Measurements from ENCODE around the gene SCMH1.
A peak's percentile ranks its signal among the peaks of the same experiment; 100 is the strongest.

The SCMH1 gene

DNA sequence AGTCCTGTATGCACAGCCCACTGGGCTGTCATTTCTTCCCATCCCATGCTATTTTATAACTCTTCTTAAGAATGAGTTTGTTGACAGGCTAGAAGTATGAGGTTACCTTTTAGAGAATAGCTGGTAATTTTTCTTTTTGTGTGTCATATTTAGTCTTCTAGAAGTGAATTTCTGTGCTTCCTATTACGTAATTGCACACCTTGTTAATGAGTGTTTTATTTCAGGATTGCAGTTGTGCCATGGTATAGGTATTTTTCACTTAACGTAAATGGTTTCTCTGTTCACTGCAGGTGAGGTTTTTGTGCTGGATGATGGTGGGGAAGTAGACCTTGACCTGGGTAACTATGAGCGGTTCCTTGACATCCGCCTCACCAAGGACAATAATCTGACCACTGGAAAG lies 257.6 kb downstream of the SCMH1 start:
- TF ChIP-seq, protein P1, sequence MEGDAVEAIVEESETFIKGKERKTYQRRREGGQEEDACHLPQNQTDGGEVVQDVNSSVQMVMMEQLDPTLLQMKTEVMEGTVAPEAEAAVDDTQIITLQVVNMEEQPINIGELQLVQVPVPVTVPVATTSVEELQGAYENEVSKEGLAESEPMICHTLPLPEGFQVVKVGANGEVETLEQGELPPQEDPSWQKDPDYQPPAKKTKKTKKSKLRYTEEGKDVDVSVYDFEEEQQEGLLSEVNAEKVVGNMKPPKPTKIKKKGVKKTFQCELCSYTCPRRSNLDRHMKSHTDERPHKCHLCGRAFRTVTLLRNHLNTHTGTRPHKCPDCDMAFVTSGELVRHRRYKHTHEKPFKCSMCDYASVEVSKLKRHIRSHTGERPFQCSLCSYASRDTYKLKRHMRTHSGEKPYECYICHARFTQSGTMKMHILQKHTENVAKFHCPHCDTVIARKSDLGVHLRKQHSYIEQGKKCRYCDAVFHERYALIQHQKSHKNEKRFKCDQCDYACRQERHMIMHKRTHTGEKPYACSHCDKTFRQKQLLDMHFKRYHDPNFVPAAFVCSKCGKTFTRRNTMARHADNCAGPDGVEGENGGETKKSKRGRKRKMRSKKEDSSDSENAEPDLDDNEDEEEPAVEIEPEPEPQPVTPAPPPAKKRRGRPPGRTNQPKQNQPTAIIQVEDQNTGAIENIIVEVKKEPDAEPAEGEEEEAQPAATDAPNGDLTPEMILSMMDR (IDR thresholded peaks at IDR 0.05; ENCODE audit: insufficient read depth, low read depth, low read length, missing control alignments), result no peak
- no peak for DNase-seq (ENCODE audit: low read depth)

GRCh38 chr1:40984066-40984465 lies 258.0 kb downstream of the SCMH1 start:
- TF ChIP-seq, protein P1 (IDR thresholded peaks at IDR 0.05; ENCODE audit: insufficient read depth, low read depth, low read length, missing control alignments), result no peak
- H3K4me3 ChIP-seq (ENCODE audit: low read depth, low read length), result no peak overlapping the region
- DNase-seq (ENCODE audit: low read depth), result no peak

More for the DNA sequence above, 257.6 kb downstream of the SCMH1 start:
- H3K4me3 ChIP-seq (ENCODE audit: low read depth, low read length), result no peak overlapping the region

DNA sequence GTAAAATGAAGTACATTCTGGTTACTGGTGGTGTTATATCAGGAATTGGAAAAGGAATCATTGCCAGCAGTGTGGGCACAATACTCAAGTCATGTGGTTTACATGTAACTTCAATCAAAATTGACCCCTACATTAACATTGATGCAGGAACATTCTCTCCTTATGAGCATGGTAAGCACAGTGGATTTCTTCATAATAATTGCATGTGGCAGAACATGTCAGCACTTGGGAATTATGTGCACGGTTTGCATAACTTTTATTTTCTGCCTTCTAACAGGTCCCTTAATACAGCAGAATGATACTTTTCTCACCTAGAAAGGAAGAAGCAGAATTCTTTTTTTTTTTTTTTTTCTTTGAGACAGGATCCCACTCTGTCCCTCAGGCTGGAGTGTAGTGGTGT lies 258.8 kb downstream of the SCMH1 start:
- TF ChIP-seq, protein P1 (IDR thresholded peaks at IDR 0.05; ENCODE audit: insufficient read depth, low read depth, low read length, missing control alignments), result no peak
- no peak for DNase-seq (ENCODE audit: low read depth)
- H3K4me3 ChIP-seq (ENCODE audit: low read depth, low read length), result no peak overlapping the region

DNA sequence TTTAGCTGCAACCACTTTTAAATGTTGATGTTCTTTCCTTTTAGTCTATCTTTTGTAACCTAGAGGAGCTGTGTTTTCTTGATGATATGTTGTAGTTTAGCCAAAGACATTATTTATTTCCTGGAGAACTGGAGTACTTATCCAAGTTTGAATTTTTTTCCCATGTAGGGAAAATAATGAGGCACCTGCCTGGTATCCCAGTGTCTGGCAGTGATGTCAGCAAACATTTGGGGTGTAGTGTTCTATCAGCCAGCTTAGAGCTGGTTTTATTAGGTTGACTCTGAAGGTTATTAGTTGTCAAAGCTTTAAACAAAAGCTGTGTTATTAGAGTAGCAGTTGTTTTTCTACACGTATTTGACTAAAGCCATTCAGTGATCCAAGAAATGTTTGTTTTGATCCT lies 259.4 kb downstream of the SCMH1 start:
- TF ChIP-seq, protein P1 (IDR thresholded peaks at IDR 0.05; ENCODE audit: insufficient read depth, low read depth, low read length, missing control alignments), result no peak
- DNase-seq (ENCODE audit: low read depth), result no peak
- H3K4me3 ChIP-seq (ENCODE audit: low read depth, low read length), result no peak overlapping the region

- TF ChIP-seq, protein P1 (IDR thresholded peaks at IDR 0.05; ENCODE audit: insufficient read depth, low read depth, low read length, missing control alignments), result no peak
- DNase-seq (ENCODE audit: low read depth), result no peak
- no peak overlapping the region for H3K4me3 ChIP-seq (ENCODE audit: low read depth, low read length)
Measured at GRCh38 chr1:40981691-40982448, 260.2 kb downstream of the SCMH1 start.

GRCh38 chr1:40980453-40981121 lies 261.5 kb downstream of the SCMH1 start:
- peak; percentile 75 for DNase-seq (ENCODE audit: low read depth)
- peak overlapping the region; percentile 82 for H3K4me3 ChIP-seq (ENCODE audit: low read depth, low read length)
- TF ChIP-seq, protein P1 (IDR thresholded peaks at IDR 0.05; ENCODE audit: insufficient read depth, low read depth, low read length, missing control alignments), result no peak

Measured in GM12865 (cell line).